NCI-H226 (cell line): Measurements from ENCODE around the gene CD69.

Experiments used
- DNase-seq: peaks from one replicate; pipeline ENCODE4 v3.0.0-alpha.2; 2015

CD69 gene

DNA sequence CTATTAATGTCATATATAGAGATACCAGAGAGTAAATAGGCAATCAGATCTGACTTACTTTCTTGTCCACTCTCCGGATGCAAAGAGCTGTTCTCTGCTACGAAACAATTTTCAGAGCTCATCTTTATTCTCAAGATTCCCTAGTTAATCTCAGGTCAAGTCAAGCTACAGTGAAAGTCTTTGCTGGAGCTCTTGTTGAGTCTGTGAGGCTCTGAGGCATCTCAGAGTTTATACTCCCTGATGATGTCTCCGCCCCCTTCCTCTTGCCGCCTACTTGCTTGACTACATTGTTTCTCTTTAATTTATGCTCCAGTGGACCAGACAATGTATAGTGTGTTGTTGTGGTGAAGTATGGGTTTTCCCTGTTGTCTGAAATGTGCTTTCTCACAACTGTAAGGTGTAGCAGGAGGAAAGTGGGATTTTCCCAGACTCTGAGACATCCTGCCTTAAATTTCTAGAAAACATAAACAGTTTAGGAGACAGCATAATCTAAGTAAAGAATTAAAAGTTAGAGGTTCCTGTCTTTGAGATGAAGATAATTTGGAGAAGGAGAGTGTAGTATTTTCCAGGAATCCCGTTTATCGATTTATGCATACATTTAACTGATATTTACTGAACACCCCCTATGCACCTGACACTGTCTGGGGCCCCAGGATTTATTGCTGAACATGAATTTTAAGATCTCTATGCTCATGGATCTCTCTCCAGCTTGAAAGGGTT, at the start of gene CD69:
Gene CD69, minus strand, starts transcription at position 203 of the 720 bp plus-strand sequence. Its CDS starts 81 bp downstream, at position 122.
- no peak for DNase-seq

GRCh38 chr12:9809866-9810265, 49.2 kb upstream of the CD69 start:
- no peak for DNase-seq

DNA sequence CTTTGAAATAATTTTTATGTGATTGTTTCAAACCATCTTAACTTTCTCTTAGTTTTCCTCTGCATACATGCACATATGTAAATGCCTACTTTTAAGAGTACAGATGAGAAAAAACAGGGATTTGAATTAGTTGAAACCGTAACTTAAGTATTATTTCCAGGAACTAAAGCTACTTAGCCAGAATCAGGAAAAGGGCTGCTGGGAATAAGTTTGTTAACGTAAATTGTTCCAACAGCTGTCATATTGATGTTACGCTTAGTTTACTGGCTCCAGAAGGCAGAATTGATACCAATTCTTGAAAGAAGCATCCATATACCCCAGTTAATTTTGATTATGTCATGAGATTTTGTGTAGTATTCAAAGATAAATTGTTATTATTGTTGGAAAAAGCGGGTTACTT, 48.6 kb upstream of the CD69 start:
- no peak for DNase-seq

DNA sequence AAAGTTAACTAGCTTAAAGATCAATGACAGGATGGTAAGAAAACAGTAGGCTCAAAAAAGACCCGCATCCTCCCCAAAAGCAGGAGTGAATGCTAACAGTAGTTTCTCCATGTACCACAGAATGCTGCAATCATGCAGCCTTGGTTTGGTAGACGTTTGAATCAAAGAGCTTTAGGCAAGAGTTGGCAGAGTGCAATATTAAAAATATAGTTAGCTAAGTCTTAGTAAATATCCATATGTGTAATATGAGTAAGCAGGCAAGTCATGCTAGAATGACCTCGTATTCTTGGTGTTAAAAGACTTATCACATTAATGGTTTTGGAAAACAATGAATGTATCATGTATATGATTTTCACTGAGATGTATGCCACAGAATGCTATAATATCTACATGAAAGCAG, 47.8 kb upstream of the CD69 start:
- DNase-seq: no peak

GRCh38 chr12:9806714-9807113, 46.0 kb upstream of the CD69 start:
- DNase-seq: no peak

- DNase-seq: no peak
Measured at GRCh38 chr12:9805883-9806282, 45.2 kb upstream of the CD69 start.

- DNase-seq: no peak
Measured at GRCh38 chr12:9799961-9800360, 39.3 kb upstream of the CD69 start.

DNA sequence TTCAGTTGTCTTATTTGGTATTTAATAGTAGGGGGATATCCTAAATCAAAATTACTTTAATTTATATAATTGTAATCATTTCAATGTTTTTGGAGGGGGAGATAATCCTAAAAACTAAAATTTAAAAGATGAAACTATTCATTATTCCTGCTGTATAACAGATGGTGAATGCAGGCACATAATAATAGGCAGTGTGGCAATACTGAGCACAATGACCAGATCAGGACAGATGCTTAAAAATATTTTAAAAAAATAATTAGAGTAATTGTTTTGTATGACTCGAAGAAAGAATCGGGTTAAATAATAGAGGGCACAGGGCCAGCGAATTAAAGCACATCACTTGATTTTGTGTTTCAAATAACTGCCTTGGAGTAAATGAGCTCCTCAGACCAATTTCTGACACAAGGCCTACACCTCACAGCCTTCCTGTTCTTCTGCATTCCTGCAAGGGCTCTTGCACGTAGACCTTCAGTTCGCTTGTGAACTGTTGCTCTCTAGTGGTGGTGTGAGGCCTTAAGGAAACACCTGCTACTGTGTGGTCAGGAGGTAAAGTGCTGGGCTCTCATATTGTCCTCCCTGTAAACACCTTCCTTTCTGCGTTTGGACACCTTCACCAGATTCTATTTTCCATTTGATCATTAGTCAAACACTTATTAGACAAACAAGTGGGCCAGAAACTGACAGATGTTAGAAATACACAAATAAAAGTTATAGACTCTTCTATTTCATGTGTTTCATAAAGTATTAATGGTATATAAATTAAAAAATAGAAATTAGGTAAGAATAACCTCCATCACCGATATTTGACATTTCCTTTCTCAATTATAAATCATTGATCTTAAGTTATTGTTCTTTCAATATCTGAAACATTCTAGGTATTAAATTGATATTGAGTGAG, 37.3 kb upstream of the CD69 start:
- DNase-seq: peak; percentile 73

- no peak for DNase-seq
Measured at GRCh38 chr12:9796971-9797370, 36.3 kb upstream of the CD69 start.

- DNase-seq: no peak
Measured at GRCh38 chr12:9796346-9796745, 35.6 kb upstream of the CD69 start.

GRCh38 chr12:9795945-9796344, 35.2 kb upstream of the CD69 start:
- no peak for DNase-seq

DNA sequence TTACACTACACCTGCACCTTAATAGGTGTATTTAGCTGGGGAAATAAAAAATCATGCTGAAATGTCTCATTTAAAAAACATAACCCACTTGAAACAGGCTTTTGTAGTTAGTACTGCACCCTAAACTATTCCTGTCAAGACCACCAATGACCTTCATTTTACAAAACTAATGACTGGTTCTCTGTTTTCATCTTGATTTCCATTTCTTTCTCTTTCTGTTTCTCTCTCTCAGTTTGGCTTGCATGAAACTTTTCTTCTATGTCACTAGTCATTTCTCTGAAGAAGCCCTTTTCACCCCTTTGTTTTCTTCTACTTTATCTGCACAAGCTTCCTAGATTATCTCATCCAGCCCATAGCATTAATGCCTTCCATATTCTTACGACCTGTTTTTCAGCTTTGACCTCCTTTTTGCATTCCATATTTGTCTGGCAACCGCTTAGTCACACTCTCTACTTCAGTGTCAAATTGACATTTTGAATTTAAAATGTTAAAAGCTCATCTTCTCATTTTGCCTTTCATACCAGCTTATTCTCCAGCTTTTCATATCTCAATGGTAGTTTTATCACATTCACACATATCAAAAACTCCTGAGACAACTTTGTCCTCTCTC, 33.9 kb upstream of the CD69 start:
- no peak for DNase-seq

- no peak for DNase-seq
Measured at GRCh38 chr12:9793779-9794395, 33.2 kb upstream of the CD69 start.

DNA sequence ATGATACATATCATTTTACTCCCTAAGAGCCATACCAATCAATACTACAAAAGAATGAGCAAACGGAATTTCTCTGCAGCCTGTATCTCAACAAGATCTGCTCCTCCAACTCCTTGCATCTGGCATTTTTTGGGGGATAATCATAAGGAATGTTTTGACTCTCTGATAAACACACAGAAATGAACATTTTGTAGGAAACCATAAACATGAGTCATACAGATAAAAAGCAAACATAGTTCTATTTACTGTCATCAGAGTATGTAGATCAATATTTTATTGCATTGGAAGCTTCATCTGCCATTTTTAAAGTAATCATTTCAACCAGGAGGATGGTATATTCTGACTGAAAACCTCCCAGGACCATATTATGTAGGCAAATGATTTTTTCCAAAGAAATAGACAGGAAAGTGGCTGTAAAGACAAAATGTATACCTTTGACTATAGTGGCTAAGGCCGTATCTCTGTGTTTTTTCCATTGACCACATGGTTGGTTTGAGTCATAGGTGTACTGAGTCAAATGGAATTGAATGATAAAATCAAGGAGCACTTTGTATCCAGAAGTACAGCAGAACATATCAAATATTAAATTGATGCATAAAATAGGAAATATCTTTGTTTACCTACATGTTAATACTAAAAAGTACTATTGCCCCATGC, 32.4 kb upstream of the CD69 start:
- DNase-seq: peak; percentile 60

DNA sequence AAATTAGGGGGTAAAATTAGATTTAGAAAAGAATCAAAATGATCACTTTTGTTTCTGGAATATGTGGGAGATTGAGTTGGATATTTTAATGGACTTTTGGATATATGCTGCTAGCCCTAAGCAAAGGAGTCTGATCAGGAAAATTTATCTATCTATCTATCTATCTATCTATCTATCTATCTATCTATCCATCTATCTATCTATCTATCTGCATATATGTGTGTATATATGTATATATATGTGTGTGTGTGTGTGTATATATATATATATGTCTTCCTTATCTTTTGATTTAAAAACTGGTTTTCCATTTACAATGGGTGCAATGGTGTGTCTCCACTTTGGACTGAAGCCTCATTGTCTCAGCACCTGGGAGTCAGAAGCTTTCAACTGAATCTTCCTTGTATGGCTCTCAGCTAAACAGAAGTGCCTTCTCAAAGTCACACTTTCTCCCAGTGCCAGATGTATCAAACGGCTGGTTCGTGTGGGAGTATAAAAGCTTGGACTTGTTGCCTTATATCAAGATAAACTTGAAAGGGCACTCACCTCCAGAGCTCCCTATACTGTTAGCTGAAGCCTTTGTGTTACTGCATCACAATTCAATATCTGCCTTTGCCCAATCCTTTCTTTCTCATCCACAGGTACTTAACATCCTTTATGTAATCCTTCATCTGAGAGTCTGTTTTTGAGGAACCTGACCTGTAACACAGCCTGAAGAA, 31.6 kb upstream of the CD69 start:
- no peak for DNase-seq

DNA sequence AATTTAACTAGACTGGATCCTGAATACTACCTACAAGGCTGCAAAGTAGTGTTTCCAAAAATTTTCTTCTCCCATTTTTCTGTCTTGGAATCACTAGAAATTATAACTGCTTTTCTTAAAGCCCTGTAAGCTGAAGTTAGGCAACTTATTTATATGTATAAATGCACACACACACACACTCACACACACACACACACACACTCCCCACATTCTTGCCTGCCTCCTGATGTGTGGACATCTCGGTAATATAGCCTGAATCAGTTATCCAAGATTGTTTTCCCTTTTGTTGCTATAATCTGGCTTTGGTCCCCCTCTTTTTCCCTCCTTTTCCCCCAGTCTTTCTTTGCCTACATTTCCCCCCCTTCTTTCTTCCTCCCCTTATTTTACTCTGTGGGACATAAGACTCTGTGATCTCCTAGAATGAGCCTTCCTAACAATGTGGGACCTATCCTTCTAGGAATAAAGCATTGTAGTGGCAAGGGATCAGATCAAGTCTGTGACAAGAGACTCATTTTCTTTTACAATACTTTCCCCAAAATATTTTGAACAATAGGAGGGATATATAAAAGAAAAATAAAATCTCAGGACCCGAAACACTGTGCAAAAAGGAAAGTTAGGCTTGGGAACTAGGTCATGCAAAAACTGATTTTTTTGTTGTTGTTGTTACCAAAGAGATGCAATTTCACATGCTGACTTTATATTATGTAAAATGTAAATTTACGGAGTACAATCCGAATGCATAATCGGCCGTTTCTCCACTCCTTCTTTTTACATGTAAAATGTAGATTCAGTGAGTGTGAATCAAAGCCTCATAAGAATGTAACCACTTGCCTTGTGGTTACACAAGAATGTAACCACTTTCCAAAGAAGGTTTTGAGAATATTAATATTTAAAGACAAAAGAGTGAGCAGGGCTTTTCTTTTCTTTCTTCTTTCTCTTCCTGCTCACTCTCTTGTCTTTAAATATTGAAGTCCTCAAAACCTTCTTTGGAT, 26.3 kb upstream of the CD69 start:
- peak; percentile 30 for DNase-seq

GRCh38 chr12:9784816-9785215, 24.1 kb upstream of the CD69 start:
- no peak for DNase-seq

- DNase-seq: no peak
Measured at GRCh38 chr12:9784326-9784725, 23.6 kb upstream of the CD69 start.

- DNase-seq: no peak
Measured at GRCh38 chr12:9782547-9783382, 22.1 kb upstream of the CD69 start.

- no peak for DNase-seq
Measured at GRCh38 chr12:9781360-9781759, 20.7 kb upstream of the CD69 start.
